Vagina (tissue), 2 donors: ENCODE results near the gene NAPEPLD.

Experiments used
- CTCF ChIP-seq, 3 experiments: fragments of 450-650 bp in 2 of 3; fragments of 200-600 bp in 1 of 3; sonication (generic) in 1 of 3; IDR thresholded peaks; one replicate each; pipeline ENCODE4 v1.5.1; 2017 to 2019; ENCODE audit warnings: antibody characterized with exemption in 3 of 3, mild to moderate bottlenecking in 2 of 3, moderate library complexity in 2 of 3
- POLR2A ChIP-seq, 2 donors: fragments of 450-650 bp; IDR thresholded peaks; one replicate each; pipeline ENCODE4 v1.6.1; 2017; ENCODE audit warnings: antibody characterized with exemption in 2 of 2, mild to moderate bottlenecking in 2 of 2, moderate library complexity in 2 of 2

DNA sequence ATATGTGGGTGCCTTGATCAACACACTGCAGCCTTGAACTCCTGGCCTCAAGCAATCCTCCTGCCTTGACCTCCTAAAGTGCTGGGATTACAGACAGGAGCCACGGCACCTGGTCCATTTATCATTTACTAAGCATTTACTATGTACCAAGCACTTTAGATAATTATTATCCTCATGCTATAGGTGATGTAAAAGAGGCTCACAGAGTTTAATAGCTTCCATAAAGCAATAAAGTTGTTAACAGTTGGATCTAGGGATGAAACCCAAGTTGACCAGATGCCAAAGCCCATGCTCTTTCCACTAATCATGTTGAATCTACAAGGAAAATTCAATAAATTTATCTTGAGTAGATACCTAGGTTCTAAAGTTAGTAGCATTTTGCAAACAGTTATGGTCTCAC, 5.0 kb downstream of the NAPEPLD start:
- TF ChIP-seq POLR2A (IDR thresholded peaks at IDR 0.05), result no peak
- TF ChIP-seq CTCF (IDR thresholded peaks at IDR 0.05), result no peak
